ENCODE data around the gene OGFOD3. TPM values are rescaled to one million over a fixed set of nuclear protein-coding genes. Genes with fewer than 3 reads are reported as not detected.

OGFOD3 gene
- total and polyA plus RNA-seq, 9 of the 15 experiments (the other 6 are each of a cell fraction or from before 2014, with no cell fraction given): 0.69 to 44.7 (median 18.9) TPM

GRCh38 chr17:82457073-82457928, 38.9 kb upstream of the OGFOD3 start (continued):
- TF ChIP-seq ZNF592 (IDR thresholded peaks at IDR 0.05): peak; percentile 80
- no peak for TF ChIP-seq NFE2L1 (tag; IDR thresholded peaks at IDR 0.05; ENCODE audit: borderline replicate concordance, low read depth)
- TF ChIP-seq OTX1 (CRISPR knock-in tag; IDR thresholded peaks at IDR 0.05): 0 out of 2 replicates have a peak, but pooled peaks have one; percentile 14
- peak; percentile 41 for TF ChIP-seq LEF1 (IDR thresholded peaks at IDR 0.05)
- peak; percentile 11; the same call in 1 of the 2 replicates for TF ChIP-seq RFX7 (CRISPR knock-in tag; IDR thresholded peaks at IDR 0.05)
- peak; percentile 94 for TF ChIP-seq HMBOX1 (IDR thresholded peaks at IDR 0.05)
- TF ChIP-seq U2AF1 (optimal IDR thresholded peaks at IDR 0.05; ENCODE audit: low read depth, low read length): no peak
- TF ChIP-seq NCOR1 (IDR thresholded peaks at IDR 0.05): peak; percentile 48; the same call in 1 of the 2 replicates
- no peak for TF ChIP-seq PHB (CRISPR knock-in tag; IDR thresholded peaks at IDR 0.05)
- TF ChIP-seq DPF2 (IDR thresholded peaks at IDR 0.05): peak; percentile 68; the same call in 1 of the 2 replicates
- no peak for TF ChIP-seq JUNB (CRISPR knock-in tag; conservative IDR thresholded peaks at IDR 0.05)
- 0 out of 4 replicates have a peak, but pooled peaks of 1 of the 2 experiments have one; percentile 35 for TF ChIP-seq ETV6 (IDR thresholded peaks at IDR 0.05; ENCODE audit: borderline replicate concordance in 1 of 2, low read depth in 2 of 2, low read length in 1 of 2)
- no peak for TF ChIP-seq ETV6 (CRISPR knock-in tag; IDR thresholded peaks at IDR 0.05; ENCODE audit: borderline replicate concordance)
- TF ChIP-seq CBX1 (IDR thresholded peaks at IDR 0.05; ENCODE audit: low read depth): no peak
- peak in 1 of 2 experiments; percentile 45; a peak in 1 of 4 replicates for TF ChIP-seq TBL1XR1 (IDR thresholded peaks at IDR 0.05; ENCODE audit: low read length in 2 of 2)
- TF ChIP-seq FOXP4 (CRISPR knock-in tag; IDR thresholded peaks at IDR 0.05; ENCODE audit: borderline replicate concordance): no peak
- TF ChIP-seq FOXJ3 (CRISPR knock-in tag; IDR thresholded peaks at IDR 0.05): no peak
- 0 out of 4 replicates have a peak, but pooled peaks of 1 of the 2 experiments have one; percentile 5 for TF ChIP-seq FOXA3 (CRISPR knock-in tag; conservative IDR thresholded peaks at IDR 0.05 in 1 of 2, IDR thresholded peaks at IDR 0.05 in 1 of 2)
- TF ChIP-seq ZNF644 (tag; IDR thresholded peaks at IDR 0.05; ENCODE audit: low read depth): peak; percentile 7; the same call in 1 of the 2 replicates
